Transverse colon (tissue), 4 donors: Measurements from ENCODE around the gene GPR39. TPM values are rescaled to one million over a fixed set of nuclear protein-coding genes. Genes with fewer than 3 reads are reported as not detected.

ENCODE experiments used
- DNase-seq: peaks from one replicate; pipeline ENCODE4 v3.0.0-alpha.2; 2019
- H3K27ac ChIP-seq, 4 donors: fragments of 200-600 bp; sonication (generic); 2 replicates each; pipeline ENCODE4 v1.5.1; 2016 to 2018; ENCODE audit warnings: inconsistent platforms in 4 of 4
- H3K27me3 ChIP-seq: fragments of 200-600 bp; sonication (generic); 2 replicates; pipeline ENCODE4 v1.5.1; 2017; ENCODE audit warnings: inconsistent platforms
- H3K36me3 ChIP-seq, 4 donors: fragments of 200-600 bp; sonication (generic); 2 replicates each; pipeline ENCODE4 v1.5.1; 2017 to 2019; ENCODE audit warnings: inconsistent platforms in 4 of 4
- H3K4me1 ChIP-seq, 4 donors: fragments of 200-600 bp; sonication (generic); 2 replicates each; pipeline ENCODE4 v1.5.1; 2017 to 2020; ENCODE audit warnings: inconsistent platforms in 4 of 4
- H3K4me3 ChIP-seq, 4 donors: fragments of 200-600 bp; sonication (generic); 1 replicate in 1 of 4; 2 replicates in 3 of 4; pipeline versions ENCODE4 v1.5.1 to v1.6.1; 2017 to 2019; ENCODE audit warnings: inconsistent platforms in 4 of 4
- H3K9me3 ChIP-seq, 2 donors: fragments of 200-600 bp; sonication (generic); 2 replicates each; pipeline ENCODE4 v1.5.1; 2017 to 2019; ENCODE audit warnings: inconsistent platforms in 2 of 2
- EP300 ChIP-seq: sonication (generic); formaldehyde crosslinking; IDR thresholded peaks from one replicate; pipeline ENCODE4 v1.6.1; 2017; ENCODE audit warnings: antibody characterized with exemption, low read depth
- POLR2A ChIP-seq: fragments of 450-650 bp; IDR thresholded peaks from one replicate; pipeline ENCODE4 v1.6.1; 2016; ENCODE audit warnings: antibody characterized with exemption, mild to moderate bottlenecking, moderate library complexity
- POLR2AphosphoS5 ChIP-seq, 3 donors: sonication (generic); formaldehyde crosslinking; IDR thresholded peaks; one replicate each; pipeline ENCODE4 v1.6.1; 2016; ENCODE audit warnings: antibody characterized with exemption in 3 of 3
- WGBS, 2 donors: methylation state at CpG; one replicate each; pipeline ENCODE4 v1.1.5; 2018; ENCODE audit warnings: low coverage in 1 of 2; 5-methylcytosine and 5-hydroxymethylcytosine counted together
- in situ Hi-C, 4 donors: fragments of 200-750 bp; cut with MboI; loops; one replicate each; pipeline versions ENCODE4 v1.15.0 to v1.15.1; 2017; ENCODE audit warnings: low sequenced_read_pairs in 3 of 4, low pct_ligation_motif_present in 1 of 4, low pct_unique_long_range_greater_than_20kb in 1 of 4
- intact Hi-C: fragments of 100-400 bp; cut with DNase I; formaldehyde crosslinking; loops from one replicate; pipeline ENCODE4 v1.15.1; 2023; ENCODE audit warnings: low total_unique reads
- total RNA-seq, 4 donors: library from RNA; depleted of rRNA; stranded (reverse); fragments of >200 nt; gene quantifications; one replicate each; pipeline ENCODE4 v1.1.0, GENCODE V29; 2016
- TF ChIP-seq, protein P1 (sequence below), 5 experiments: fragments of 200-600 bp in 3 of 5; fragments of 450-650 bp in 2 of 5; sonication (generic) in 3 of 5; IDR thresholded peaks; 1 replicate in 2 of 5; 2 replicates in 3 of 5; pipeline ENCODE4 v1.5.1; 2016 to 2017; ENCODE audit warnings: antibody characterized with exemption in 5 of 5, inconsistent platforms in 3 of 5, mild to moderate bottlenecking in 2 of 5, moderate library complexity in 1 of 5

Gene GPR39
- total RNA-seq, 4 donors from 2014 or later, result 26.3 to 85.3 (median 39.6) TPM

DNA sequence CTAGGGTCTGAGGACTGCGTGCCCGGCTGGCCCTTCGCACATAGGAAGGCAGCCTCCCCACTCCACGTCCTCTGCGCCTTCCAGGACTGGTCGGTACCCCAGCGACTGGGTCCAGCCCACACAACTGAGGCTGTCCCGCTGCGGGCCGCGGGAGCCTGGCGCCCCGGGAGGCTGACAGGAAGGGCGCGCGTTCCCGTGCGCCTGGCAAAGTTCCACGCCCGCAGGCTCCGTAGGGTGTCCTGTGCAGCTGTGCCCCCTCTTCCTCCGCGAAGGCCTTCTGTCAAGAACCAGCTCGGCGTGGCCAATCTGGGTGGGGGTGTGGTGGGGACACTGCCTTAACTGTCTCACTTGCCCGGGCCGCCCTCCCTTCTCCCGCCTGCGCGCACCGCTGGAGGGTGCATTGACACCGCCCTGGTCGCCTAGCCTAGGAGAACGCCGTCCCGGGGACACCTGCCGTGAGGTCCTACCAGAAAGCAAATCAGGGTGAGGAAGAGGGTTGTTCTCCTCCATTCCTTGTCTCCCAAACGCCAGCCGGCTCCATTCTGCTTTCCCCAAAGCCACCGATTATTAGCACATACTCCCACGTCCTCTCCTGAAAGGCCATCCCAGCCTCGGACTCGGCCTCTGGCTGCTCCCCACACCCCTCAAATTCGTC is 254.0 kb downstream of the GPR39 start:
- Histone ChIP-seq H3K36me3 (no peaks in the 10 kb centered on the region), H3K9me3 (no peaks in the 10 kb centered on the region), H3K4me3 (peak overlapping the region; percentile 20 to 61 (median 24)), H3K4me1 (peaks cover 8 to 33% (median 23%) of the 10 kb centered on the region in 4 donors), H3K27me3 (peaks cover 50% of the 10 kb centered on the region), H3K27ac (no peak overlapping the region)
- intact Hi-C loops, result no loop called here
- TF ChIP-seq POLR2AphosphoS5 (IDR thresholded peaks at IDR 0.05) (no peak), POLR2A (no peak), EP300 (no peak)
- TF ChIP-seq, protein P1, sequence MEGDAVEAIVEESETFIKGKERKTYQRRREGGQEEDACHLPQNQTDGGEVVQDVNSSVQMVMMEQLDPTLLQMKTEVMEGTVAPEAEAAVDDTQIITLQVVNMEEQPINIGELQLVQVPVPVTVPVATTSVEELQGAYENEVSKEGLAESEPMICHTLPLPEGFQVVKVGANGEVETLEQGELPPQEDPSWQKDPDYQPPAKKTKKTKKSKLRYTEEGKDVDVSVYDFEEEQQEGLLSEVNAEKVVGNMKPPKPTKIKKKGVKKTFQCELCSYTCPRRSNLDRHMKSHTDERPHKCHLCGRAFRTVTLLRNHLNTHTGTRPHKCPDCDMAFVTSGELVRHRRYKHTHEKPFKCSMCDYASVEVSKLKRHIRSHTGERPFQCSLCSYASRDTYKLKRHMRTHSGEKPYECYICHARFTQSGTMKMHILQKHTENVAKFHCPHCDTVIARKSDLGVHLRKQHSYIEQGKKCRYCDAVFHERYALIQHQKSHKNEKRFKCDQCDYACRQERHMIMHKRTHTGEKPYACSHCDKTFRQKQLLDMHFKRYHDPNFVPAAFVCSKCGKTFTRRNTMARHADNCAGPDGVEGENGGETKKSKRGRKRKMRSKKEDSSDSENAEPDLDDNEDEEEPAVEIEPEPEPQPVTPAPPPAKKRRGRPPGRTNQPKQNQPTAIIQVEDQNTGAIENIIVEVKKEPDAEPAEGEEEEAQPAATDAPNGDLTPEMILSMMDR (IDR thresholded peaks at IDR 0.05), result no peak
- WGBS, 2 donors, result 0 to 6% methylated on average over 10 to 26 of the region's 44 CpGs
- in situ Hi-C loops, result loop anchor here in 1 of 4 donors (25.0 kb wide), 1 partner anchor 492 kb away; no protein-coding TSS in a partner anchor
- no peak for DNase-seq

DNA sequence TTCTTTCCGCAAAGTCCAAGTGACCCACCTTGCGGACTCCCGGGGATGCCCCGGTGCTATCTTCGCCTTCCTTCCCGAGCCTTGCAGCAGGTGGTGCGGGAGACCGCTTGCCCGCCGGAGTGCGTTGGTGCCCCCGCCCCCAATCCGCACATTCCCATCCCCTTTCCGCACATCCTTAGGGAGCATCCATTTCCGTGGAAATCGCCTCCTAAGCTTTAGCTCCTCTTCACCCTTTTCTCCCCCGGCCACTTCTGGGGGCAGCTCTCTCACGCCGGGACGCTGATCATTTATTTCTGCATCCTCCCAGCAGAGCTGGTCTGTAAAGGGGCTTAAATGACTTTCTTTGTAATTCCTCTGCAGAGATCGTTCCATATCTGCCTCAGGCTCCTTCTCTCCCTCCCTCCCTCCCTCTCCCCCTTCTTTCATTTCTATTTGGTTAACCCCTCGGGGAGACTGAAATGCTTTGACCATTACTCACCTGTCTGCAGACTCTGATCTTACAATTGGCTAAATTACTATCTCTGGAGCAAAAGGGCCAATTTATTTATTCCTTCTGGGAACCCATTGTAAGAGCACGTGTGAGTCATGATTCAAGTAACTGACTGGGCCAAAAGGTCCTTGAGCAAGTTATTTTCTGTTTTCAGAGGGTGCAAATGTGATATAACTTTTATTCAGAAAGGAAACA is 254.7 kb downstream of the GPR39 start:
- TF ChIP-seq, protein P1 (IDR thresholded peaks at IDR 0.05), result no peak
- no peak for TF ChIP-seq EP300
- TF ChIP-seq POLR2AphosphoS5 (IDR thresholded peaks at IDR 0.05), result no peak
- no peak for TF ChIP-seq POLR2A
- Histone ChIP-seq H3K4me1 (peaks cover 8 to 33% (median 23%) of the 10 kb centered on the region in 4 donors), H3K27ac (no peak overlapping the region), H3K36me3 (no peaks in the 10 kb centered on the region), H3K9me3 (no peaks in the 10 kb centered on the region), H3K27me3 (peaks cover 50% of the 10 kb centered on the region), H3K4me3 (peak overlapping the region in 2 of 4 donors; percentile 26 to 61)
- in situ Hi-C loops (loop anchor here in 1 of 4 donors (25.0 kb wide), 1 partner anchor 491 kb away; no protein-coding TSS in a partner anchor), intact Hi-C loops (no loop called here)
- WGBS, 2 donors, result 16 to 40% methylated on average over 14 to 23 of the region's 23 CpGs
- DNase-seq, result no peak

DNA sequence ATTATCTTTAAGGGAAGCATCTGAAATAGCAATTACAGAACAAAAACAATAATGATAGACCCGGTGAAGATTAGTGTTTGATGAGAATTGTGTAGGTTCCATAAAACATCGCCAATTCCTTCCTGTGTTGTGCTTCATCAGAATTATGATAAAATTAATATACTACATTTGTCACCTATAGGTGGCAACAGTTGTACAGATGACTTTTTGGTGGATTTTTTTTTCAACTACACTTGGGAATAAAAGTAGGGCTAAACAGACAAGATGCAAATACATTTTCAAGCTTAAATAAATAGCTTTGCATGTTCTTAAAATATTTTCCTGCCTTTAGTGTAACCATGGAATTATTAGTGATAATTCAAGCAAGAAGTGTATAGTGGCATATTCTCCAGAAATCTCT is 260.4 kb downstream of the GPR39 start:
- intact Hi-C loops (no loop called here), in situ Hi-C loops (no loop called here)
- no peak for DNase-seq
- 40 to 54% methylated on average over 2 of the region's 2 CpGs for WGBS, 2 donors
- H3K4me3 ChIP-seq, result no peak overlapping the region
- H3K27me3 ChIP-seq, result no peaks in the 10 kb centered on the region
- H3K9me3 ChIP-seq, result no peaks in the 10 kb centered on the region
- TF ChIP-seq POLR2AphosphoS5 (IDR thresholded peaks at IDR 0.05) (no peak), POLR2A (no peak), EP300 (no peak)
- TF ChIP-seq, protein P1 (IDR thresholded peaks at IDR 0.05), result no peak
- H3K27ac ChIP-seq, result no peak overlapping the region
- no peaks in the 10 kb centered on the region for H3K36me3 ChIP-seq
- no peaks in the 10 kb centered on the region for H3K4me1 ChIP-seq

DNA sequence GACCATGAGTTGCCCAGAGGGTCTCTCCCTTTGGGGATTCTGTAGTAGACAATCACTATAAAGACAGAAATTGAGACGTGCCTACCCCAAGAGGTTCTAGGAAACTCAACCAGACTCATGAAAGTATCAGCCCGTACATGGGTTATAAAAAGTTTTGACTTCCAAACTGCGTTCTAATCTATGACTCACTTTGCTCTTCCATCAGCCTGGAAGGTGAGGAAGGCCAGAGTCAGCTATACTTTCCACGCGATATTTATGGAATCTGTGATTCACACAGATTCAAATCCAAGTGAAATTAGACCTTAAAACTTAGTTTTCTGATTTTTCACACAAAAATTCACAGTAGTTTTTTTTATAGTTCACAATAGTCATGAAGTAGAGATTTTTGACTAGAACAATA is 261.1 kb downstream of the GPR39 start:
- no peak for DNase-seq
- intact Hi-C loops (no loop called here), in situ Hi-C loops (no loop called here)
- H3K4me3 ChIP-seq, result no peak overlapping the region
- TF ChIP-seq EP300, result no peak
- TF ChIP-seq POLR2A, result no peak
- no peak for TF ChIP-seq POLR2AphosphoS5 (IDR thresholded peaks at IDR 0.05)
- TF ChIP-seq, protein P1 (IDR thresholded peaks at IDR 0.05), result no peak
- no peak overlapping the region for H3K27ac ChIP-seq
- 87 to 89% methylated on average over 4 to 5 of the region's 5 CpGs for WGBS, 2 donors
- H3K36me3 ChIP-seq, result no peaks in the 10 kb centered on the region
- H3K27me3 ChIP-seq, result no peaks in the 10 kb centered on the region
- H3K9me3 ChIP-seq, result no peaks in the 10 kb centered on the region
- no peaks in the 10 kb centered on the region for H3K4me1 ChIP-seq
